NT2/D1 (cell line): ENCODE results near the gene AIRE.

Source experiments
- DNase-seq: peaks from one replicate; pipeline ENCODE4 v3.0.0-alpha.2; 2011; ENCODE audit warnings: low read depth, low spot score
- H3K27me3 ChIP-seq: 2 replicates; pipeline ENCODE4 v1.6.0; 2011; ENCODE audit warnings: mild to moderate bottlenecking; ENCODE audit not compliant: insufficient read length, insufficient read depth
- H3K36me3 ChIP-seq: 2 replicates; pipeline ENCODE4 v1.6.1; 2011; ENCODE audit warnings: mild to moderate bottlenecking, low read length, mixed read lengths; ENCODE audit not compliant: insufficient read depth, insufficient read length
- H3K4me1 ChIP-seq: 2 replicates; pipeline ENCODE4 v1.5.1; 2011; ENCODE audit not compliant: insufficient read depth, insufficient read length
- H3K4me3 ChIP-seq: 2 replicates; pipeline ENCODE4 v1.5.1; 2011; ENCODE audit warnings: low read depth; ENCODE audit not compliant: insufficient read length
- H3K9ac ChIP-seq: 2 replicates; pipeline ENCODE4 v1.6.0; 2011; ENCODE audit warnings: low read depth; ENCODE audit not compliant: insufficient read length
- H3K9me3 ChIP-seq: 2 replicates; pipeline ENCODE4 v1.5.1; 2011; ENCODE audit warnings: mild to moderate bottlenecking, low read length; ENCODE audit not compliant: insufficient read depth
- SUZ12 ChIP-seq: IDR thresholded peaks from 2 replicates; pipeline ENCODE4 v1.6.1; 2011; ENCODE audit not compliant: insufficient read length, insufficient read depth; ENCODE audit errors: extremely low read depth
- YY1 ChIP-seq: IDR thresholded peaks from 2 replicates; pipeline ENCODE4 v1.6.1; 2011; ENCODE audit not compliant: insufficient read length, insufficient read depth
- ZNF274 ChIP-seq: IDR thresholded peaks from 2 replicates; pipeline ENCODE4 v1.6.1; 2011; ENCODE audit warnings: mild to moderate bottlenecking, low read depth, low read length

Gene AIRE

DNA sequence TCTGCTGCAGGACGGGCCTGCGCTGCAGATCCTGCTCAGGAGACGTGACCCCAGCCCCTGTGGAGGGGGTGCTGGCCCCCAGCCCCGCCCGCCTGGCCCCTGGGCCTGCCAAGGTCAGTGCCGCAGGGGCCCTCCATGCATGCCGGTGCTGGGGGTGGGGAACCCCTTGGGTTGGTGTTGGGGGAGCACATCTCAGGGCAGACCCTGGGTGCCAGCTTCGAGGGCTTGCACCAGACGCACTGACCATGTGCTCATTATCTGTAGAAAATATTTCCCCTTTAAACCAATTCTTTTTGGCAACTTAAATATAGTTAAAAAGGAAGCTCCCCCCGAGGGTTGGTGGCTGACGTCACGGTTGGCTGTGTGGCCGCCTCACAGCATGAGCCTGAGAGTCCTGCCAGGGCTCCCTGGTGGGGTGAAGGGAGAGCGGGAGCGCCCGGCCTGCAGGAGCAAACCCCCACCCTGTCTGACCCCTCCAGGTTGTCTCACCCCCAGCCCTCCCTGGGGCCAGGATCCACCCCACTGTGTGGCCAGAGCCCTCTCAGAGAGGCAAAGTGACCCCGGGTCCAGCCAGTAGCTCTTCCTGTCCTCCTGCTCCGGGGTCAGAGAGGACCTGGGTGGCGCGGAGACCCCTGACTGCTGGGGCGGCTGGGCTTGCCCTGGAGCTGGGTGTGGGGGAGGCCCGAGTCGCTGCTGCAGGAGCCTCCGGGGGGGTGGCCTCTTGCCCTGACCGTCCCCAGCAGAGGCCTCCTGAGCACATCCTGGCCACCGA lies 8.9 kb downstream of the AIRE start:
- Histone ChIP-seq H3K27me3 (no peaks in the 10 kb centered on the region), H3K9me3 (no peaks in the 10 kb centered on the region), H3K36me3 (no peaks in the 10 kb centered on the region), H3K9ac (peak overlapping the region; percentile 36), H3K4me3 (no peak overlapping the region), H3K4me1 (peaks cover 31% of the 10 kb centered on the region)
- no peak for DNase-seq
- TF ChIP-seq SUZ12 = no peak
- TF ChIP-seq ZNF274 = no peak
- no peak for TF ChIP-seq YY1

GRCh38 chr21:44295163-44295573 lies 9.5 kb downstream of the AIRE start:
- peaks cover 31% of the 10 kb centered on the region for H3K4me1 ChIP-seq
- H3K4me3 ChIP-seq = no peak overlapping the region
- TF ChIP-seq YY1 (no peak), ZNF274 (no peak), SUZ12 (no peak)
- H3K9ac ChIP-seq = no peak overlapping the region
- no peaks in the 10 kb centered on the region for H3K27me3 ChIP-seq
- no peak for DNase-seq
- no peaks in the 10 kb centered on the region for H3K9me3 ChIP-seq
- no peaks in the 10 kb centered on the region for H3K36me3 ChIP-seq

GRCh38 chr21:44295646-44296045 lies 10.0 kb downstream of the AIRE start:
- Histone ChIP-seq H3K27me3 (no peaks in the 10 kb centered on the region), H3K9ac (no peak overlapping the region), H3K36me3 (no peaks in the 10 kb centered on the region), H3K4me3 (no peak overlapping the region), H3K9me3 (no peaks in the 10 kb centered on the region), H3K4me1 (peaks cover 31% of the 10 kb centered on the region)
- TF ChIP-seq ZNF274 (no peak), SUZ12 (no peak), YY1 (no peak)
- no peak for DNase-seq

DNA sequence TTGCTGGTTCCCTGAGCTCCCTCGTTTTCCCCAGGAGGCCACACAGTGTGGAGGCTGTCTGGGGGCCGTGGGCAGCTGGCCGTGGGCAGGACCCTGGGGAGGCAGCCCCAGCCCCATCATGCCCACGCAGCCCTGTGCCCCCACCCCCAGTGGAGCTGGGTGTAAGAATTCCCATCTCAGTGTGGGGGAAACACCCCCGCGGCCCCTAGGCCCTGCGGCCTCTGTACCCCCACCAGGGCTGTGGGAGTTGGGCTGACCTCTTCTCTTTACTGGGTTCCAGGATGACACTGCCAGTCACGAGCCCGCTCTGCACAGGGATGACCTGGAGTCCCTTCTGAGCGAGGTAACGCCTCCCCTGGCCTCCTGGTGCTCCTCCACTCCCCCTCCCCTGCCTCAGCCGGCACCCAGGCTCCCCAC lies 10.4 kb downstream of the AIRE start:
- no peak overlapping the region for H3K4me3 ChIP-seq
- H3K4me1 ChIP-seq = peaks cover 36% of the 10 kb centered on the region
- H3K9me3 ChIP-seq = no peaks in the 10 kb centered on the region
- no peak for DNase-seq
- TF ChIP-seq ZNF274 (no peak), SUZ12 (no peak), YY1 (no peak)
- H3K27me3 ChIP-seq = no peaks in the 10 kb centered on the region
- H3K36me3 ChIP-seq = no peaks in the 10 kb centered on the region
- H3K9ac ChIP-seq = peak overlapping the region; percentile 43

DNA sequence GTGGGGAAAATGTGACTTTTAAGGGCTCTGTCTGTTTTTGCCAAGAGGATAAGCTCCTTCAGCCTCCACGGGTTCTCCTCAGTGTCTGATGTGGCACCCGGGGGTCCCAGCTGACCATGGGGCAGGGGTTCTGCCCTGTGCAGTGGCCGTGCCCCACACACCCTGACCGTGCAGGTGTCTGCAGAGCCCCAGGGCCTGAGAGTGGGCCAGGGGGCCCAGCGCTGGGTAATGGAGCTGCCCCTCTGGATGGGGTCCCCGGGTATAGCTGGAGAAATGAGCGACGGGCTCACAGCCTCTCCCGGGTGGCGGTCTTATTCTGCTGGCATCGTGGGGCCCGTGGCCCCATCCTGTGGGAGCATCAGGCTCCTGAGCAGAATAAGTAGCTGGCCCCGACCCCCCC lies 11.2 kb downstream of the AIRE start:
- no peaks in the 10 kb centered on the region for H3K27me3 ChIP-seq
- TF ChIP-seq YY1 (no peak), SUZ12 (no peak), ZNF274 (no peak)
- peaks cover 1% of the 10 kb centered on the region for H3K36me3 ChIP-seq
- no peak overlapping the region for H3K4me3 ChIP-seq
- H3K9ac ChIP-seq = peak overlapping the region; percentile 25
- no peaks in the 10 kb centered on the region for H3K9me3 ChIP-seq
- peaks cover 38% of the 10 kb centered on the region for H3K4me1 ChIP-seq
- DNase-seq = no peak

- peak; percentile 89 for DNase-seq
- Histone ChIP-seq H3K27me3 (no peaks in the 10 kb centered on the region), H3K4me1 (peaks cover 36% of the 10 kb centered on the region), H3K9ac (peak overlapping the region; percentile 18), H3K36me3 (peaks cover 5% of the 10 kb centered on the region), H3K4me3 (no peak overlapping the region), H3K9me3 (no peaks in the 10 kb centered on the region)
- TF ChIP-seq ZNF274 = no peak
- no peak for TF ChIP-seq YY1
- TF ChIP-seq SUZ12 = no peak
Measured at GRCh38 chr21:44297525-44298290, 12.0 kb downstream of the AIRE start.

DNA sequence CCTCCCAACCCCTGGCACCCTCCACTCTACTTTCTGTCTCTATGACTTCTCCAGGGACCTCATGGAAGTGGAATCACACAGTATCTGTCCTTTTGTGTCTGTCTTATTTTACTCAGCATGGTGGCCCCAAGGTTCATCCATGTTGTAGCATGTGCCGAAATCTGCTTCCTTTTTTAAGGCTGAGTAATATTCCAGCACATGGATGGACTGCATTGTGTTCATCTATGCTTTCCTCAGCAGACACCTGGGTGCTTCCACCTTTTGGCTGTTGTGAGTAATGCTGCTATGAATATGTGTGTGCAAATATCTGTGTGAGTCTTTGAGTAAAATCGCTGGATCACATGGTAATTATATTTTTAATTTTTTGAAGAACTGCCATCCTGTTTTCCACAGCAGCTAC lies 12.6 kb downstream of the AIRE start:
- DNase-seq = no peak
- Histone ChIP-seq H3K9me3 (no peaks in the 10 kb centered on the region), H3K4me1 (peaks cover 36% of the 10 kb centered on the region), H3K27me3 (no peaks in the 10 kb centered on the region), H3K4me3 (no peak overlapping the region), H3K9ac (no peak overlapping the region), H3K36me3 (peaks cover 5% of the 10 kb centered on the region)
- TF ChIP-seq ZNF274 (no peak), YY1 (no peak), SUZ12 (no peak)
